ENCODE results near the gene TMBIM4. TPM values are rescaled to one million over a fixed set of nuclear protein-coding genes. Genes with fewer than 3 reads are reported as not detected.

The TMBIM4 gene
- total and polyA plus RNA-seq, 3 donors from 2014 or later: 175 to 462 (median 205) TPM

GRCh38 chr12:66196806-66197205, 27.0 kb upstream of the TMBIM4 start:
- Histone ChIP-seq H3K27me3 (no peaks in the 10 kb centered on the region), H3K4me1 (no peaks in the 10 kb centered on the region), H3K36me3 (ENCODE audit: low read depth, missing control alignments) (no peaks in the 10 kb centered on the region), H3K27ac (no peak overlapping the region), H3K4me3 (no peak overlapping the region), H3K9me3 (no peaks in the 10 kb centered on the region)
- TF ChIP-seq CTCF (IDR thresholded peaks at IDR 0.05) (no peak), POLR2A (IDR thresholded peaks at IDR 0.05) (no peak)
- intact Hi-C loops (cut with DNase I; ENCODE audit: low total_unique reads): no loop called here
- 44 to 45% methylated on average over 3 of the region's 3 CpGs for WGBS, 2 donors
- DNase-seq: no peak

GRCh38 chr12:66195242-66195641, 25.4 kb upstream of the TMBIM4 start:
- H3K4me3 ChIP-seq: no peak overlapping the region
- no peak for TF ChIP-seq POLR2A (IDR thresholded peaks at IDR 0.05)
- no peak for DNase-seq
- H3K36me3 ChIP-seq (ENCODE audit: low read depth, missing control alignments): no peaks in the 10 kb centered on the region
- H3K27me3 ChIP-seq: no peaks in the 10 kb centered on the region
- H3K27ac ChIP-seq: no peak overlapping the region
- peaks cover 4% of the 10 kb centered on the region for H3K4me1 ChIP-seq
- H3K9me3 ChIP-seq: no peaks in the 10 kb centered on the region
- intact Hi-C loops (cut with DNase I; ENCODE audit: low total_unique reads): no loop called here
- 67 to 69% methylated on average over 6 of the region's 6 CpGs for WGBS, 2 donors

GRCh38 chr12:66194122-66194521, 24.3 kb upstream of the TMBIM4 start:
- Histone ChIP-seq H3K4me1 (peaks cover 5% of the 10 kb centered on the region), H3K9me3 (no peaks in the 10 kb centered on the region), H3K36me3 (ENCODE audit: low read depth, missing control alignments) (no peaks in the 10 kb centered on the region), H3K27ac (no peak overlapping the region), H3K27me3 (no peaks in the 10 kb centered on the region), H3K4me3 (no peak overlapping the region)
- 87 to 100% methylated on average over 2 of the region's 2 CpGs for WGBS, 2 donors
- intact Hi-C loops (cut with DNase I; ENCODE audit: low total_unique reads): no loop called here
- DNase-seq: no peak
- TF ChIP-seq POLR2A (IDR thresholded peaks at IDR 0.05) (no peak), CTCF (IDR thresholded peaks at IDR 0.05) (no peak)

- intact Hi-C loops (cut with DNase I; ENCODE audit: low total_unique reads): no loop called here
- Histone ChIP-seq H3K27ac (no peak overlapping the region), H3K9me3 (no peaks in the 10 kb centered on the region), H3K36me3 (ENCODE audit: low read depth, missing control alignments) (no peaks in the 10 kb centered on the region), H3K4me3 (no peak overlapping the region), H3K27me3 (no peaks in the 10 kb centered on the region), H3K4me1 (peaks cover 5% of the 10 kb centered on the region)
- 77 to 80% methylated on average over 7 of the region's 7 CpGs for WGBS, 2 donors
- TF ChIP-seq POLR2A (IDR thresholded peaks at IDR 0.05): no peak
- no peak for TF ChIP-seq CTCF (IDR thresholded peaks at IDR 0.05)
- DNase-seq: no peak
These were observed 21.8 kb upstream of the TMBIM4 start for GRCh38 chr12:66191547-66192126.

GRCh38 chr12:66190519-66191370, 20.9 kb upstream of the TMBIM4 start:
- TF ChIP-seq CTCF (IDR thresholded peaks at IDR 0.05) (no peak), POLR2A (IDR thresholded peaks at IDR 0.05) (no peak)
- no peaks in the 10 kb centered on the region for H3K27me3 ChIP-seq
- no peak for DNase-seq
- no peaks in the 10 kb centered on the region for H3K36me3 ChIP-seq (ENCODE audit: low read depth, missing control alignments)
- intact Hi-C loops (cut with DNase I; ENCODE audit: low total_unique reads): no loop called here
- H3K4me1 ChIP-seq: peaks cover 5% of the 10 kb centered on the region
- 41 to 67% methylated on average over 1 of the region's 1 CpG for WGBS, 2 donors
- H3K9me3 ChIP-seq: no peaks in the 10 kb centered on the region
- peak overlapping the region; percentile 65 to 68 for H3K4me3 ChIP-seq
- H3K27ac ChIP-seq: peak overlapping the region in 1 of 2 donors; percentile 91

Data from testis (tissue), 3 donors.